Measurements from ENCODE around the gene TMA16. TPM values are rescaled to one million over a fixed set of nuclear protein-coding genes. Genes with fewer than 3 reads are reported as not detected.

TMA16 gene
- total and polyA plus RNA-seq, 2 of the 13 experiments (the other 11 are each of a cell fraction or from before 2014, with no cell fraction given) = 8.1 to 52.5 TPM

- no peak for TF ChIP-seq ZBTB34 (CRISPR knock-in tag; IDR thresholded peaks at IDR 0.05)
- TF ChIP-seq HOXA3 (CRISPR knock-in tag; IDR thresholded peaks at IDR 0.05) = no peak
Measured at GRCh38 chr4:163505374-163505773, 10.9 kb downstream of the TMA16 start (continued).

GRCh38 chr4:163515198-163515597, 20.7 kb downstream of the TMA16 start:
- ChIA-PET CTCF (ENCODE audit: low intra/inter-chr PET ratio, low total read pairs) (no interaction called here), POLR2A (no interaction called here)
- no TSS peak for BruUV-seq (replicated peaks)
- Histone ChIP-seq H4K20me1 (ENCODE audit: insufficient read depth, low read length) (no peaks in the 10 kb centered on the region; the same call in 1 of the 2 replicates), H3K79me2 (ENCODE audit: insufficient read depth, low read length) (peaks cover 7% of the 10 kb centered on the region), H3K27ac (ENCODE audit: extremely low read length, insufficient read depth, low read length) (no peak overlapping the region), H3K9ac (ENCODE audit: insufficient read depth, low read depth, low read length) (no peak overlapping the region), H3K4me2 (ENCODE audit: low read depth, low read length) (no peak overlapping the region), H3K4me3 (replicated peaks in 1 of 3; ENCODE audit: insufficient read depth in 1 of 3, low read depth in 2 of 3, low read length in 3 of 3) (no peak overlapping the region), H3K4me1 (ENCODE audit: insufficient read depth, low read length) (no peaks in the 10 kb centered on the region), H3K27me3 (ENCODE audit: control insufficient read depth in 1 of 2, insufficient read depth in 2 of 2, low read length in 2 of 2) (no peaks in the 10 kb centered on the region), H3K36me3 (replicated peaks in 1 of 2; ENCODE audit: control insufficient read depth in 1 of 2, insufficient read depth in 2 of 2, low read length in 2 of 2) (peaks cover 16 to 70% of the 10 kb centered on the region in 2 experiments), H2AFZ (ENCODE audit: low read length) (no peak overlapping the region), H3K9me3 (ENCODE audit: low read length) (no peaks in the 10 kb centered on the region)
- FAIRE-seq (no peak), DNase-seq (ENCODE audit: low spot score) (no peak), ATAC-seq (no peak)
- 98% methylated on average over 8 of the region's 8 CpGs for WGBS (ENCODE audit: low lambda C conversion rate)
- in situ Hi-C loops (cut with HindIII; ENCODE audit: extremely low pct_ligation_motif_present, low pct_unique_long_range_greater_than_20kb) (no loop called here), intact Hi-C loops (cut with micrococcal nuclease; ENCODE audit: unreplicated experiment) (no loop called here)
- TF ChIP-seq ZNF383 (CRISPR knock-in tag; IDR thresholded peaks at IDR 0.05; ENCODE audit: borderline replicate concordance) (no peak), ZNF264 (CRISPR knock-in tag; IDR thresholded peaks at IDR 0.05) (no peak), ZNF251 (CRISPR knock-in tag; IDR thresholded peaks at IDR 0.05) (no peak), ZNF362 (CRISPR knock-in tag; IDR thresholded peaks at IDR 0.05; ENCODE audit: borderline replicate concordance) (no peak), ZBTB21 (CRISPR knock-in tag; IDR thresholded peaks at IDR 0.05) (no peak), ZNF570 (CRISPR knock-in tag; IDR thresholded peaks at IDR 0.05; ENCODE audit: borderline replicate concordance) (no peak), EED (CRISPR knock-in tag; IDR thresholded peaks at IDR 0.05) (no peak), ZNF124 (CRISPR knock-in tag; IDR thresholded peaks at IDR 0.05) (no peak), ZNF354B (CRISPR knock-in tag; IDR thresholded peaks at IDR 0.05) (no peak), ZNF879 (CRISPR knock-in tag; IDR thresholded peaks at IDR 0.05) (no peak), HIVEP1 (CRISPR knock-in tag; IDR thresholded peaks at IDR 0.05) (no peak), ZNF430 (CRISPR knock-in tag; IDR thresholded peaks at IDR 0.05) (no peak), ZNF652 (CRISPR knock-in tag; IDR thresholded peaks at IDR 0.05; ENCODE audit: borderline replicate concordance, low read depth) (no peak), GFI1 (CRISPR knock-in tag; IDR thresholded peaks at IDR 0.05; ENCODE audit: borderline replicate concordance) (no peak), UBTF (CRISPR knock-in tag; IDR thresholded peaks at IDR 0.05) (no peak), SP4 (CRISPR knock-in tag; IDR thresholded peaks at IDR 0.05) (no peak), ZBTB20 (CRISPR knock-in tag; IDR thresholded peaks at IDR 0.05; ENCODE audit: borderline replicate concordance, low read depth) (no peak), ZNF263 (CRISPR knock-in tag; IDR thresholded peaks at IDR 0.05) (no peak)

All from HepG2 (cell line).